SIG-M5 treated with dmso at 0.1 percent for 504 hours (cell line): ENCODE measurements around the gene MRLN.
A peak's percentile ranks its signal among the peaks of the same experiment; 100 is the strongest.
"Not testable (repeated sequence)": the region's sequence is repeated elsewhere in the genome, so short reads cannot be mapped to it uniquely, and the experiment has no call there.

Experiments
- DNase-seq: peaks from one replicate; lab custom pipeline; 2025; ENCODE audit not compliant: unreplicated experiment; lab: John Stamatoyannopoulos, UW

The MRLN gene

DNA sequence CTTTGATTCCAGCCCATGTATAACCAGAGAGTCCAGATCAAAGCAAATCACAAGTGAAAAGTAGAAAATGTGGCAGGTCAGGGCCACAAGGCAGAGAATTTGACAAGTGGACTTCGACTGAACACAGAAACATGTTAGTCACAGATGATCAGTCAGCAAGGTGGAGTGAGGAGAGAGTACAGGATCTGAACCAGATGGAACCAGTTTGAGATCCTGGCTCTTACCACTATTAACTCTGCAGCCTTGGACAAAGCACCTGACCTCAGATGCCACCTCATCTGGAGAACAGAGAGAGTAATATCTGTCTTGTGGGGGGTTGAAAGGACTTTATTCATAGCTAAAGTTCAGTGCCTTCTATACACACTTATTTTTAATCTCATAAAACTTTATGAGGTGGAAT lies 4.4 kb downstream of the MRLN start:
- no peak for DNase-seq

DNA sequence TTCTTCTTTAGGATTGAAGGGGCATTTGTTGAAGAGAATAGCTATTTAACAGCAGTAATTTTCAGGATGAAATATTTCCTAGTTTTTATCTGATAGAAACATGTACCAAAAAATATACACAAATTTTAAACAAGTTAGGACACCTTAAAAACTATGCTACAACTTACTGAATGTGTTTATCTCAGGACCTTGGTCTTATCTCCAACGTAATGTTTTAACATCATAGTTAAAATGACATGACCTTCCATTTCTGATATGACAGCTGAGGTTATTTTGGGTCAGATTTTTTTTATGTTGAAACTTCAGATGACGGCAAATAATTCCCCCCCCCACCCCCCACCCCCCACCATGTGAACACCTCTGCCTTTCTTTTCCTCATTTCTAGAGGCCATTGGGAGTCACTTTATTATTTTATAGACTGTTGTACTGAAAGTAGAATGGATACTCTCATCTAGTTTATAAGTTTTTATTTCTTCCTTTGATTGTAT lies 8.0 kb downstream of the MRLN start:
- DNase-seq: no peak

DNA sequence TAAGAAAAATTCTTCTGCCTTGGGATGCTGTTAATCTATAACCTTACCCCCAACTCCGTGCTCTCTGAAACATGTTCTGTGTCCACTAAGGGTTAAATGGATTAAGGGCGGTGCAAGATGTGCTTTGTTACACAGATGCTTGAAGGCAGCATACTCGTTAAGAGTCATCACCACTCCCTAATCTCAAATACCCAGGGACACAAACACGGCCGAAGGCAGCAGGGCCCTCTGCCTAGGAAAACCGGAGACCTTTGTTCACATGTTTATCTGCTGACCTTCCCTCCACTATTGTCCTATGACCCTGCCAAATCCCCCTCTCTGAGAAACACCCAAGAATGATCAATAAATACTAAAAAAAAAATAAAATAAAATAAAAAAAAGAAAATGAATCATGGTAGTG lies 8.5 kb downstream of the MRLN start:
- DNase-seq: not testable (repeated sequence)

DNA sequence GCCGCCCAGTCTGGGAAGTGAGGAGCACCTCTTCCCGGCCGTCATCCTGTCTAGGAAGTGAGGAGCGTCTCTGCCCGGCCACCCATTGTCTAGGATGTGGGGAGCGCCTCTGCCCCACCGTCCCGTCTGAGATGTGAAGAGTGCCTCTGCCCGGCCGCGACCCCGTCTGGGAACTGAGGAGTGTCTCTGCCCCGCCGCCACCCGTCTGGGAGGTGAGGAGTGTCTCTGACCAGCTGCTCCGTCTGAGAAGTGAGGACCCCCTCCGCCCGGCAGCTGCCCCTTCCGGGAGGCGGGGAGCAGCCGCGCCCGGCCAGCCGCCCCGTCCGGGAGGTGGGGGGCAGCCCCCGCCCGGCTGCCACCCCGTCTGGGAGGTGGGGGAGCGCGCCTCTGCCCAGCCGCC lies 9.1 kb downstream of the MRLN start:
- not testable (repeated sequence) for DNase-seq

DNA sequence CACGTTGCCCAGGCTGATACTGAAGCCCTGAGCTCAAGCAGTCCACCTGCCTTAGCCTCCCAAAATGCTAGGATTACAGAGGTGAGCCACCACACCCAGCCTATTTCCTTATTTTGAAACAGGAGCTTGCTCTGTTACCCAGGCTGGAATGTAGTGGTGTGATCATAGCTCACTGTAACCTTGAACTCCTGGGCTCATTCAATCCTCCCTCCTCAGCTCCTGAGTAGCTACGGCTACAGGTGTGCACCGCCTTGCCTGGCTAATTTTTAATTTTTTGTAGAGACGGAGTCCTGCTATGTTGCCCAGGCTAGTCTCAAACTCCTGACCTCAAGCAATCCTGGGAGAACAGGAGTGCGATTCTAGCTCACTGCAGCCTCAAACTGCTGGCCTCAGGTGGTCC lies 11.7 kb downstream of the MRLN start:
- no peak for DNase-seq

DNA sequence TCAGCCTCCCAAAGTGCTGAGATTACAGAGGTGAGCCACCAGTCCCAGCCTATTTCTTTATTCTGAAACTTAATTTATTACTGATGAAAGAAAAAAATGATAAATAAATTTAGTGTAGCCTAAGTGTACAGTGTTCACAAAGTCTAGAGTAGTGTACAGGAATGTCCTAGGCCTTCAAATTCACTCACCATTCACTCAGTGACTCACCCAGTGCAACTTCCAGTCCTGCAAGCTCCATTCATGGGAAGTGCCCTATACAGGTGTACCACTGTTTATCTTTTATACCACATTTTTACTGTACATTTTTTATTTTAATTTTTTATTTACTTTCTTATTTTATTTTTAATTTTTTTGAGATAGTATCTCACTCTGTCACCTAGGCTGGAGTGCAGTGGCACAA lies 12.2 kb downstream of the MRLN start:
- no peak for DNase-seq

DNA sequence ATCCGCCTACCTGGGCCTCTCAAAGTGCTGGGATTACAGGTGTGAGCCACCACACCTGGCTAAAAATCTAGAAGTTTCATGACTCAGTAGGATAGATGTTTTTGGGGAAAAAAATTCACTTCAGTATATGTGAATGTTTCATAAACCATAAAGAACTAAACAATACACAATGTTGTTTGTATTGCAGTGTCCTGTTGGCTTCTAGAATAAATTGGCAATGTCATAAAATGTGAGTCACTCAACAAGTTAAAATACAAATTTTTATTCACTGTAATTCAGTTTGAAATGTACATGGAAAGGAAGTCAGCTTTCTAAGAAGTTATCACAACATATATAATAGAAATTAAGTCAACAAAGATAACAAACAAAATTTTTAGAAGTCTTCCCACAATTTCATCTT lies 16.5 kb downstream of the MRLN start:
- DNase-seq: no peak

DNA sequence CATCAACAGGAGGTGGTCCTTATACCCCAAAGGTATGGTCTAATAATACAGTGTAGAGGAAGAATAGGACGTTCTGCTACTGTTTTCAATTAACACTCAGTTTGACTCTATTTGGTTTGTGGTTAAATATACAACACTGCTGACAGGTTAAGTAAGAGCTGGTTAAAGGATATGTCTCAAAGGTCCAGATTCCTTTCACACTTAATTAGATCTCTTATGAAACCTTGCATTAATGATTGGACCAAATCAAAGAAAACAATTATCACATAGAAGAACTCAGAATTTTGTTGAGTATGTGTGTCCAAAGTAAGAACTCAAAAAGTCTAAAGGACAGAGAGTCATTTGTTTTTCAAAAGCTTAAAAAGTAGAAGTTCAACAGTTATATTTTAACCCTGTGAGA lies 18.0 kb downstream of the MRLN start:
- no peak for DNase-seq

DNA sequence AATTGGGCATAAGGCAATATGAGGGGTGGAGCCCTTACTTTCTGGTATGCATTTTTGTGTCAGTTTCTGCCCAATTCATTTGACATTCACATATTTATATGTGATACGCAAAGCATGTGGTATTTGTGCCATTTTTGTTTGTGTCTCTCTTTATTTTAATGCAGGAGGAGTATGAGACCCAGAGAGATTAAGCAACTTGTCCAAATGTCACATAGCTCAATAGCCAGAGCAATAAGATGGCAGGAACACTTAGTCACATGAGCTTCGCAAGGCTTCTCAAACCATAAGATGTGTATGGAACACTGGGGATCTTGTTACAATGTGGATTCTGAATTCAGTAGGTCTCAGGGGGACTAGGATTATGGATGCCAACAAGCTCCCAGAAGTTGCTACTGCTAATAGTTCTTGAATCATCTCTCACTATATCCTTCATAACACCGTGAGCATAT lies 19.2 kb downstream of the MRLN start:
- DNase-seq: no peak

DNA sequence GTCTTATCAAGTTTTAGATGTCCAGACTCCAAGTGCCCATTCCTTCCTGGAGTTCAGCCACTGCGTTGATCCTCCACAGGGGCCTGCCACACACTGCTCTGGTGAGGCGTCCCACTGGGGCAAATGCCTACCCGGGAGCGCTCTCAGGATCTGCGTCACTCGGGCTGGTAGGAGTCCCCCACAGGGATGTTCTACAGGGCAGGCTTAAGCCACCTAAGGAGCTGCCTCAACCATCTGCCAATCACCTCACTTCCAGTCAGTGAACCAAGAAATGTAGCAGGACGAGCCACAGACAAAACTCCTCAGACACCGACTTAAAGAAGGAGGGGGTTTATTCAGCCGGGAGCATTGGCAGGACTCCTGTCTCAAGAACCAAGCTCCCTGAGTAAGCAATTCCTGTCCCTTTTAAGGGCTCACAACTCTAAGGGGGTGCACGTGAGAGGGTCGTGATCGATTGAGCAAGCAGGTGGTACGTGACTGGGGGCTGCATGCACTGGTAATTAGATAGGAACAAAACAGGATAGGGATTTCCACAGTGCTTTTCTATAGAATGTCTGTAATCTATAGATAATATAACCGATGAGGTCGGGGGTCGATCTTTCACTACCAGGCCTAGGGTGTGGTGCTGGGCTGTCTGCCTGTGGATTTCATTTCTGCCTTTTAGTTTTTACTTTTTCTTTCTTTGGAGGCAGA lies 19.8 kb downstream of the MRLN start:
- DNase-seq: not testable (repeated sequence)

DNA sequence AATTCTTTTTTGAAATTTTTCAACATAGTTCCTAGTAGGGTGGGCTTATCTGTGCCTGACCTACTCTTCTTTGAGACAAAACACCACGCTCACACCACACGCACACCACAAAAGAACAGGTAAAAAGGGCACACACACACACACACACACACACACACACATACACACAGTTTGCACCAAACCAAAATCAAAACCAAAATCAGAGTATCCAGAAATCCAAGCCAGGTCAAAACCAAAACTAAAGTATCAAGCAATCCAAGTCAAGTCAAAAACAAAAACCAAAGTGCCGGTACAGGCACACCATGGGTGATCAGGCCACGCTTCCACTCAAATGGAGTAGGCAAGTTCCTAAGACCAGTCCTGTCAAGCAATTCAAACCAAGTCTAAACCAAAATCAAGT lies 20.4 kb downstream of the MRLN start:
- not testable (repeated sequence) for DNase-seq

DNA sequence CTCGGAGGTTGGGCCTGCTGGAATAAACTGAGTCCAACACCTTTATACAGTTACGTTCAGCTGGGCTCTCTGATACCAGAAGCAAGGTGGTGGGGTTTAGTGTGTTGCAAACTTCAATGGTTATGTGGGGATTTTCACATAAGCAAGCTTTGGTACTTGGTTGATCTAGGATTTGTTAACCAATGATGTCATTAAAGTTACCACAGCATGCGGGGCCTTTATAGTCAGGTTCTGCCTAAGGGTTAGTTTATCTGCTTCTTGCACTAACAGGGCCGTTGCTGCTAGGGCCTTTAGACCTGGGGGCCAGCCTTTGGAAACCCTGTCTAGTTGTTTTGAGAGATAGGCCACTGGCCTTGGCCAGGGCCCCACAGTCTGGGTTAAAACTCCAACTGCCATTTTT lies 24.1 kb downstream of the MRLN start:
- not testable (repeated sequence) for DNase-seq

DNA sequence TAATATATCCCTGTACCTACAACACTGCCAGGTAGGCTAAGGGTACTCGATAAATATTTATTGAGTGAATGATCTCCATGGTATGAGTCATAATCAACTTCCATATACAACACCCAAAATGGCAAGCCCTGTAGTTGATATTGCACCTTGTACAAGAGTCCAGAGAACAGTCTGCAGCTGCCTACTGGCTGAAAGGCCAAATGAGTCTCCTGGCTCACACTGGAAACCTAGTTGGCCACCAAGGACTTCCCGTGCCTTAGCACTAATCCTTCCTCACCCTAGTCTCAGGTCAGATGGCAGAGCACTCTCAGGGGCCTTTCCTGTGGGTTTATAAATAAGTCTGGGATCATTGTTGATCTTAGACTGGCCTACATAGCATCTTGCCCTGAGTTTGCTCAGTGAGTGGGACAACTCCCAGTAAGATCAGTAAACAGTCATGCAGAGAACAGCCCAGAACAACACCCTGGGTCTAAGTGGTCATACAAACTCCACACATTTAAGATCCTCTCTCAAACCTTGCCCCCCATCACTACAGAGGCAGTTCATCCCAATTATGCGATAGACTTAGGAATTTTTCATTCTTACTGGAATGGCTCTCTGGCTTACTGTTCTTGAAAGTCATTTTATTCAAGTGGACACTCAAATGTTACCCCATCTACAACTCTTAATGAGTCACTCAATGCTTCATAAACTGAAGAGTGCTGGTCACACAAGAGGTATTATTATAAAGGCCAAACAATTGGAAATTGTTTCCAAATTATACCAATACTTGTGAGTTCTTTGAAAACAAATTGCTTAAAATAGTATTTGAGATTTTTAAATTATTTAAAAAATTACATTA lies 28.9 kb downstream of the MRLN start:
- no peak for DNase-seq

DNA sequence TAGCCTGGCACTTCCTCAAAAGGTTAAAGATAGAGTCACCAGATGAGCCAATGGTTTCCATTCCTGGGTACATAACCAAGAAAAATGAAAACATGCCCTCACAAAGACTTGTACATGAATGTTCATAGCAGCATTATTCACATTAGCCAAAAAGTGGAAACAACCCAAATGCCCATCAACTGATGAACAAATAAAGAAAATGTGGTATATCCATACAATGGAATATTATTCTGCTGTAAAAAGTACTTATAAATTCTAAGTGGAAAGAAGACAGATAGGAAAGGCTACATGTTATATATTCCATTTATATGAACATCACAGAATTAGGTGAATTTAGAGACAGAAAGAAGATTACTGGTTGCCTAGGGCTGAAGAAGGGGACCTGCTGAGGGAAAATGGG lies 32.9 kb downstream of the MRLN start:
- DNase-seq: no peak

DNA sequence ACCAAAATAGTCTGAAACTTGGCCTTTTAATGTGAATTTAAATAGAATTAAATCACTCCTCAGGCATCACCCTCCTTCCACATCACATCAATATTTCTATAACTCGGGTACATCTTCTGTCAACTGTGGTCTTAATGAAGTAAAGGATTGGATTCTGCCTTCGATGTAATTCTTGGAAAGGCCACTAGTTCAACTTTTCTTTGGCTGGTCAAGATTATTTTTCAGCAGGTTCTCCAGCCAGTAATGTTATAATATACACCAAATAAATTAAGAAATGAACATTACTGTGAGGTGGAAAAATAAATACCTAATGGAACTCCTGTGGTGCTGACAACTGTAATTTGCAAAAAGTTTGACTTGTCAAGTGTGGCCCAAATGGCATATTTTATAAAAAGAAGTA lies 33.9 kb downstream of the MRLN start:
- no peak for DNase-seq

DNA sequence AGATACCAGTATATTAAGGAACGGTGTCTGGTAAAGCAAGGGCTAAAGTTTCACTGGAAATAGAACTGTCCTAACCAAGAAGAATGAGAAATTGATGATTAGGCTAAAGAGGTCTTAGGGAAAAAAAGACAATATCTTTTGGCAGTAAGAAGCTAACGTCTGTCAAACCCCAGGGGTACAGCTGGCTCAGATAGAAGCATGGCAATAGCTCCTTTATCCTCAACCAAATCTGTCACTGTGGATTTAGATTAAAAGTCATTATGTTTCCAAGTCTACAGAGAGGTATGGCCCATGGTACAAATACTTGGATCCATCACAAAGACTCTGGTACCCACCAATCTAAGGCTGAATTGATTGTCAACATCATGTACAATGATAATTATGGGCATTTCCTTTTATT lies 35.0 kb downstream of the MRLN start:
- no peak for DNase-seq

DNA sequence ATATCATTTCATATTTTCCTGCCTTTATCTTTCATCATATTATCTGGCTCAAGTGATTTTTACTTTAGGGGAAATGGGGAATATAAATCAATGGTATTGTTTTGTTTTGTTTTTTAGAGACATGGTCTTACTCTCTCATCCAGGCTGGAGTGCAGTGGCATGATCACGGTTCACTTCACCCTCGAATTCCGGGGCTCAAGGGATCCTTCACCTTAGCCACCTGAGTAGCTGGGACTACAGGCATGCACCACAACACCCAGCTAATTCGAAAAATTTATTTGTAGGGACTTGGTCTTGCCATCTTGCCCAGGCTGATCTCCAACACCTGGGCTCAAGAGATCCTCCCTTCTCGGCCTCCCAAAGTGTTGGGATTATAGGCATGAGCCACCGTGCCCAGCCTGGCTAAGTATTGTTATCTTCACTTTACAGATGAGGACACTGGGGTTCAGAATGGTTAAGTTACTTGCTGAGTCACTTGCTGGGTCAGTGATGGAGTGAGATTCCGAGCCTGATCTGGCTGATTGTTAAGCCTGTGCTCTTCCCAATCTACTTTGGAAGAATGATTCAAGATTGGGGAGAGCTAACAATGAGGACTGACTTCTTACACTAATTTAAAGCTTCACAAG lies 39.9 kb downstream of the MRLN start:
- no peak for DNase-seq

DNA sequence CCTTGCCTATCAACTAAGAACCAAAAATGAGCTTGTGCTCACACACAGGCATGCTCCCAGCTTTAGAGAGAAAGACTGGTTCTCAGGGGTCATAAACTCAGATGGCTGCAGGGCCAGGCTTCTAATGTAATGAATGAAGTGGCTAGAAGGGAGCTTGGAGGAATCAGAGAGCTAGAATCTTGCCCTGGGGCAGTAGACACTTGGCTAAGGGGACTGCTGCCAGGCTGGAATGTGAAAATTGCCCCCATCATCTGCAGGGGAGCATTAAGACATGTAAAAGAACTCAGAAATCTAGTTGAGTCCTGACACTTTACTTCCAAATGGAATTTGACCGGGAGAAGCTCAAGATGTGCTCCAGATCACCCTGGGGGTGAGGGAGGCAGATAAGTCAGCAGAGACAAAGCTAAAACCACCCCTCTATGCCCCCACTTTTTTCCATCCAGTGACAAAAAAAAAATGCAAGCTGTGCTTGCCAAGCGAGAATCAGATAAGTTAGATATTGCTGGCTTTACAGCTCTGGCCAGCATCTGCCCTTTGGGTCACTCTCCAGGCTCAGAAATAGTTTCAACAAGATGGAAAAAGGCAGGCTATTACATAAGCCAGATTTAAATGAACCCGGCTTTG lies 41.3 kb downstream of the MRLN start:
- DNase-seq: no peak

DNA sequence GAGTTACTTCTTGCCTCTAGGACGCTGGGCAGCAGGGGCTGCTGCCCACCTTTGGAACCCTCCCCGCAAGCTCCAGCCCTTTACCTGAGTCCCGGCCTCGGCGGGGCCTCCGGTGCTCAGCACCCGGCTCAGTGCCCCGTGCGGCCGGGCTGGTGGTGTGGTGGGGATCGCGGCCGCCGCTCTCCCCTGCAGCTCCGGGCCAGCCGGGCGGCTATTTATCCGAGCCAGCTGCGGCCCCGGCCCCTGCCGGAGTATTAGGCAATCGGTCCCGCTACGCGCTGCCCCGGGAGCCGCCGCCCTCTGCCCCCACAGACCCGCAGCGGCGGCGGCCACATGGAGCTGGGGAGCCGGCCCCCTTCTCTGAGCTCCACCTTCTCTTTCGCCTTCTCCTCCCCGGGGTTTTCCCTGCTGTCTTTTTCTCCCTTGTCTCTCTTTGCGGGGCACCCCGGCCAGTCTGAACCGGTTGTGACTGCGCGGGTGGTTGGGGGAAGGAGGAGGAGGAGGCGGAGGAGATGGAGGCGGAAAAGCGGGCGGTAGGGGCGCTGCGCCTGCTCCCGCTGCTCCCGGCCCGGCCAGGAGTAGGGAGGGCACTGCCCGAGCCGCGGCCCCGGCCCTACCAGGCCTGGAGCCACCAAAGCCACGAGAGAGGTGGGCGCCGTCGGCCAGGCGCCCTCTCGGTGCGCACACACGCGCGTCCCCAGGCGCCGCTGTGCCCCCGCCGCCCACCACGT lies 43.7 kb downstream of the MRLN start, which contains the start of gene SLC16A9:
SLC16A9 (minus strand) TSS at position 456 of the 731 bp plus-strand sequence. CDS start 25,559 bp downstream, outside the sequence.
- DNase-seq: peak; percentile 23

DNA sequence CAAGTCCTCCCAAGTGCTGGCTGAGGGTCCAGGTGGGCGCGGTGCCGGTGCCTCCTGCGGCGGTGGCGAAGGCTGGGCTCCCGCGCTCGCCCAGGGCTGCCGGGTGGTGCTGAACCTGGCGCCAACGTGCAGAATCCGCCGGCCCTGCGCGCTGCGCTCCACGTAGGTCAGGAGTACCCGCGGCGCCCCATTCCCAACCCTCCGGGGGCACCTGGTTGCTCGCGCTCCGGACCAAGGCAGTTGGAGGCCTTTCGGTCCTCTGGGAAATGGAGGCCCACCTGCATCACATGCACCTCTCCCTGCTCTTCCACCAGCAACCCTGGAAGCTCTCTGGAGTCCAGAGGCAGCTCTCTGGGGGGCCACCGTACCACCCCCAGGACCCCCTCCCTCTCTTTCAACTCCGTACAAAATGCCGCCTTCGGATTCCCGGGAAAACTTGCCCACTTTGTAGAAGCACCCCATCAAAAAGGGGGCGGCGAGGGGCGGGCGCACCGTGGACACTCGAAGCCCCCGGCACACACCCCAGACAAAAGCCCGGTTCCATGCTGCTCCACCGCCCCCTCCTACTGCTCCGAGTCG lies 44.4 kb downstream of the MRLN start:
- DNase-seq: peak; percentile 2
